ENCODE measurements around the gene UBE2I.

GRCh38 chr16:1274767-1275166 lies 34.7 kb upstream of the UBE2I start:
- TF ChIP-seq EZH2 (IDR thresholded peaks at IDR 0.05; ENCODE audit: borderline replicate concordance, insufficient read depth, low read depth, low read length, poor library complexity, severe bottlenecking), result no peak
- TF ChIP-seq CTCF (IDR thresholded peaks at IDR 0.05), result no peak

All from B cell (primary cell).